ENCODE measurements around the gene NLK.
"Not testable (repeated sequence)": the region's sequence is repeated elsewhere in the genome, so short reads cannot be mapped to it uniquely, and the experiment has no call there.

The NLK gene

GRCh38 chr17:28178800-28179199 lies 136.3 kb downstream of the NLK start:
- no peaks in the 10 kb centered on the region for H3K36me3 ChIP-seq (ENCODE audit: control insufficient read depth, insufficient read depth, low read length)
- no peaks in the 10 kb centered on the region for H3K9me3 ChIP-seq (ENCODE audit: control insufficient read depth, low read length)
- H3K4me3 ChIP-seq (ENCODE audit: insufficient read depth, low read depth, low read length, poor library complexity, severe bottlenecking): no peak overlapping the region
- H3K27ac ChIP-seq (ENCODE audit: insufficient read depth, low read length, poor library complexity, severe bottlenecking): no peak overlapping the region
- DNase-seq: no peak
- H3K4me1 ChIP-seq (ENCODE audit: control insufficient read depth, insufficient read depth, low read length, poor library complexity, severe bottlenecking): no peaks in the 10 kb centered on the region
- H3K27me3 ChIP-seq (replicated peaks; ENCODE audit: control insufficient read depth, insufficient read depth, low read length, poor library complexity, severe bottlenecking): no peaks in the 10 kb centered on the region

- no peak for DNase-seq
- H3K4me3 ChIP-seq (ENCODE audit: insufficient read depth, low read depth, low read length, poor library complexity, severe bottlenecking): no peak overlapping the region
- no peak overlapping the region for H3K27ac ChIP-seq (ENCODE audit: insufficient read depth, low read length, poor library complexity, severe bottlenecking)
- H3K4me1 ChIP-seq (ENCODE audit: control insufficient read depth, insufficient read depth, low read length, poor library complexity, severe bottlenecking): no peaks in the 10 kb centered on the region
- no peaks in the 10 kb centered on the region for H3K9me3 ChIP-seq (ENCODE audit: control insufficient read depth, low read length)
- H3K36me3 ChIP-seq (ENCODE audit: control insufficient read depth, insufficient read depth, low read length): peaks cover under 1% of the 10 kb centered on the region
- H3K27me3 ChIP-seq (replicated peaks; ENCODE audit: control insufficient read depth, insufficient read depth, low read length, poor library complexity, severe bottlenecking): no peaks in the 10 kb centered on the region
These were observed 138.0 kb downstream of the NLK start for GRCh38 chr17:28180449-28180848.

- Histone ChIP-seq H3K4me3 (ENCODE audit: insufficient read depth, low read depth, low read length, poor library complexity, severe bottlenecking) (no peak overlapping the region), H3K27me3 (replicated peaks; ENCODE audit: control insufficient read depth, insufficient read depth, low read length, poor library complexity, severe bottlenecking) (no peaks in the 10 kb centered on the region), H3K36me3 (ENCODE audit: control insufficient read depth, insufficient read depth, low read length) (peaks cover 5% of the 10 kb centered on the region), H3K9me3 (ENCODE audit: control insufficient read depth, low read length) (no peaks in the 10 kb centered on the region), H3K4me1 (ENCODE audit: control insufficient read depth, insufficient read depth, low read length, poor library complexity, severe bottlenecking) (no peaks in the 10 kb centered on the region), H3K27ac (ENCODE audit: insufficient read depth, low read length, poor library complexity, severe bottlenecking) (no peak overlapping the region)
- no peak for DNase-seq
These were observed 139.1 kb downstream of the NLK start for GRCh38 chr17:28181568-28181967.

GRCh38 chr17:28182559-28182958 lies 140.1 kb downstream of the NLK start:
- no peak for DNase-seq
- Histone ChIP-seq H3K27me3 (replicated peaks; ENCODE audit: control insufficient read depth, insufficient read depth, low read length, poor library complexity, severe bottlenecking) (no peaks in the 10 kb centered on the region), H3K27ac (ENCODE audit: insufficient read depth, low read length, poor library complexity, severe bottlenecking) (no peak overlapping the region), H3K4me1 (ENCODE audit: control insufficient read depth, insufficient read depth, low read length, poor library complexity, severe bottlenecking) (no peaks in the 10 kb centered on the region), H3K4me3 (ENCODE audit: insufficient read depth, low read depth, low read length, poor library complexity, severe bottlenecking) (no peak overlapping the region), H3K36me3 (ENCODE audit: control insufficient read depth, insufficient read depth, low read length) (peaks cover 5% of the 10 kb centered on the region), H3K9me3 (ENCODE audit: control insufficient read depth, low read length) (no peaks in the 10 kb centered on the region)

- no peak for DNase-seq
- Histone ChIP-seq H3K9me3 (ENCODE audit: control insufficient read depth, low read length) (no peaks in the 10 kb centered on the region), H3K27ac (ENCODE audit: insufficient read depth, low read length, poor library complexity, severe bottlenecking) (no peak overlapping the region), H3K27me3 (replicated peaks; ENCODE audit: control insufficient read depth, insufficient read depth, low read length, poor library complexity, severe bottlenecking) (no peaks in the 10 kb centered on the region), H3K4me1 (ENCODE audit: control insufficient read depth, insufficient read depth, low read length, poor library complexity, severe bottlenecking) (no peaks in the 10 kb centered on the region), H3K4me3 (ENCODE audit: insufficient read depth, low read depth, low read length, poor library complexity, severe bottlenecking) (no peak overlapping the region), H3K36me3 (ENCODE audit: control insufficient read depth, insufficient read depth, low read length) (peaks cover 5% of the 10 kb centered on the region)
These were observed 143.2 kb downstream of the NLK start for GRCh38 chr17:28185658-28186057.

GRCh38 chr17:28186472-28186871 lies 144.0 kb downstream of the NLK start:
- not testable (repeated sequence) for DNase-seq; H3K4me1 ChIP-seq (ENCODE audit: control insufficient read depth, insufficient read depth, low read length, poor library complexity, severe bottlenecking); H3K36me3 ChIP-seq (ENCODE audit: control insufficient read depth, insufficient read depth, low read length); H3K4me3 ChIP-seq (ENCODE audit: insufficient read depth, low read depth, low read length, poor library complexity, severe bottlenecking); H3K9me3 ChIP-seq (ENCODE audit: control insufficient read depth, low read length); H3K27ac ChIP-seq (ENCODE audit: insufficient read depth, low read length, poor library complexity, severe bottlenecking); H3K27me3 ChIP-seq (replicated peaks; ENCODE audit: control insufficient read depth, insufficient read depth, low read length, poor library complexity, severe bottlenecking)

- Histone ChIP-seq H3K4me3 (ENCODE audit: insufficient read depth, low read depth, low read length, poor library complexity, severe bottlenecking) (no peak overlapping the region), H3K36me3 (ENCODE audit: control insufficient read depth, insufficient read depth, low read length) (peaks cover 10% of the 10 kb centered on the region), H3K9me3 (ENCODE audit: control insufficient read depth, low read length) (no peaks in the 10 kb centered on the region), H3K27ac (ENCODE audit: insufficient read depth, low read length, poor library complexity, severe bottlenecking) (no peak overlapping the region), H3K4me1 (ENCODE audit: control insufficient read depth, insufficient read depth, low read length, poor library complexity, severe bottlenecking) (no peaks in the 10 kb centered on the region), H3K27me3 (replicated peaks; ENCODE audit: control insufficient read depth, insufficient read depth, low read length, poor library complexity, severe bottlenecking) (no peaks in the 10 kb centered on the region)
- no peak for DNase-seq
These were observed 145.5 kb downstream of the NLK start for GRCh38 chr17:28187931-28188330.

- no peak overlapping the region for H3K27ac ChIP-seq (ENCODE audit: insufficient read depth, low read length, poor library complexity, severe bottlenecking)
- no peaks in the 10 kb centered on the region for H3K4me1 ChIP-seq (ENCODE audit: control insufficient read depth, insufficient read depth, low read length, poor library complexity, severe bottlenecking)
- no peak overlapping the region for H3K4me3 ChIP-seq (ENCODE audit: insufficient read depth, low read depth, low read length, poor library complexity, severe bottlenecking)
- H3K27me3 ChIP-seq (replicated peaks; ENCODE audit: control insufficient read depth, insufficient read depth, low read length, poor library complexity, severe bottlenecking): no peaks in the 10 kb centered on the region
- no peak for DNase-seq
- H3K9me3 ChIP-seq (ENCODE audit: control insufficient read depth, low read length): no peaks in the 10 kb centered on the region
- peaks cover 10% of the 10 kb centered on the region for H3K36me3 ChIP-seq (ENCODE audit: control insufficient read depth, insufficient read depth, low read length)
These were observed 146.4 kb downstream of the NLK start for GRCh38 chr17:28188841-28189263.

GRCh38 chr17:28189667-28190066 lies 147.2 kb downstream of the NLK start:
- no peak overlapping the region for H3K27ac ChIP-seq (ENCODE audit: insufficient read depth, low read length, poor library complexity, severe bottlenecking)
- DNase-seq: no peak
- H3K9me3 ChIP-seq (ENCODE audit: control insufficient read depth, low read length): no peaks in the 10 kb centered on the region
- H3K27me3 ChIP-seq (replicated peaks; ENCODE audit: control insufficient read depth, insufficient read depth, low read length, poor library complexity, severe bottlenecking): no peaks in the 10 kb centered on the region
- no peak overlapping the region for H3K4me3 ChIP-seq (ENCODE audit: insufficient read depth, low read depth, low read length, poor library complexity, severe bottlenecking)
- H3K4me1 ChIP-seq (ENCODE audit: control insufficient read depth, insufficient read depth, low read length, poor library complexity, severe bottlenecking): no peaks in the 10 kb centered on the region
- H3K36me3 ChIP-seq (ENCODE audit: control insufficient read depth, insufficient read depth, low read length): peaks cover 17% of the 10 kb centered on the region

- no peak overlapping the region for H3K4me3 ChIP-seq (ENCODE audit: insufficient read depth, low read depth, low read length, poor library complexity, severe bottlenecking)
- no peak overlapping the region for H3K27ac ChIP-seq (ENCODE audit: insufficient read depth, low read length, poor library complexity, severe bottlenecking)
- no peak for DNase-seq
- H3K27me3 ChIP-seq (replicated peaks; ENCODE audit: control insufficient read depth, insufficient read depth, low read length, poor library complexity, severe bottlenecking): no peaks in the 10 kb centered on the region
- peaks cover 15% of the 10 kb centered on the region for H3K36me3 ChIP-seq (ENCODE audit: control insufficient read depth, insufficient read depth, low read length)
- no peaks in the 10 kb centered on the region for H3K4me1 ChIP-seq (ENCODE audit: control insufficient read depth, insufficient read depth, low read length, poor library complexity, severe bottlenecking)
- no peaks in the 10 kb centered on the region for H3K9me3 ChIP-seq (ENCODE audit: control insufficient read depth, low read length)
These were observed 148.5 kb downstream of the NLK start for GRCh38 chr17:28191018-28191417.

- H3K27ac ChIP-seq (ENCODE audit: insufficient read depth, low read length, poor library complexity, severe bottlenecking): no peak overlapping the region
- no peak for DNase-seq
These were observed 150.8 kb downstream of the NLK start for GRCh38 chr17:28193241-28193640.

More at GRCh38 chr17:28193241-28193640, 150.8 kb downstream of the NLK start:
- Histone ChIP-seq H3K36me3 (ENCODE audit: control insufficient read depth, insufficient read depth, low read length) (peaks cover 15% of the 10 kb centered on the region), H3K4me1 (ENCODE audit: control insufficient read depth, insufficient read depth, low read length, poor library complexity, severe bottlenecking) (no peaks in the 10 kb centered on the region), H3K27me3 (replicated peaks; ENCODE audit: control insufficient read depth, insufficient read depth, low read length, poor library complexity, severe bottlenecking) (no peaks in the 10 kb centered on the region), H3K4me3 (ENCODE audit: insufficient read depth, low read depth, low read length, poor library complexity, severe bottlenecking) (no peak overlapping the region), H3K9me3 (ENCODE audit: control insufficient read depth, low read length) (no peaks in the 10 kb centered on the region)
